HG02798 (cell line): ENCODE results near the gene SH2D3A.
"Not testable (repeated sequence)": the region's sequence is repeated elsewhere in the genome, so short reads cannot be mapped to it uniquely, and the experiment has no call there.

Experiments
- ATAC-seq: cut with Tn5 transposase; IDR thresholded peaks from one replicate; pipeline ENCODE4 v1.9.1; 2021; ENCODE audit warnings: mild to moderate bottlenecking; ENCODE audit not compliant: unreplicated experiment, poor library complexity

SH2D3A gene

GRCh38 chr19:6790194-6791128, 23.2 kb upstream of the SH2D3A start:
- no peak for ATAC-seq

- no peak for ATAC-seq
Measured at GRCh38 chr19:6788896-6789295, 21.7 kb upstream of the SH2D3A start.

GRCh38 chr19:6787393-6787792, 20.2 kb upstream of the SH2D3A start:
- ATAC-seq, result no peak

- no peak for ATAC-seq
Measured at GRCh38 chr19:6779206-6779605, 12.0 kb upstream of the SH2D3A start.

- no peak for ATAC-seq
Measured at GRCh38 chr19:6778386-6778785, 11.2 kb upstream of the SH2D3A start.

- ATAC-seq, result no peak
Measured at GRCh38 chr19:6777434-6777833, 10.2 kb upstream of the SH2D3A start.

- ATAC-seq, result no peak
Measured at GRCh38 chr19:6776999-6777398, 9.8 kb upstream of the SH2D3A start.

GRCh38 chr19:6776045-6776444, 8.8 kb upstream of the SH2D3A start:
- not testable (repeated sequence) for ATAC-seq

GRCh38 chr19:6774821-6775707, 7.8 kb upstream of the SH2D3A start:
- ATAC-seq, result no peak

GRCh38 chr19:6773323-6773931, 6.2 kb upstream of the SH2D3A start:
- peak; percentile 35 for ATAC-seq

- peak; percentile 5 for ATAC-seq
Measured at GRCh38 chr19:6772866-6773322, 5.7 kb upstream of the SH2D3A start.

GRCh38 chr19:6772028-6772865, 5.0 kb upstream of the SH2D3A start, which contains the start of gene VAV1:
TSS of gene VAV1 (plus strand) at chr19:6772708. CDS start at chr19:6772808, 100 bp downstream.
- peak; percentile 39 for ATAC-seq

- not testable (repeated sequence) for ATAC-seq
Measured at GRCh38 chr19:6771648-6772027, 4.4 kb upstream of the SH2D3A start.

GRCh38 chr19:6769006-6769619, 1.9 kb upstream of the SH2D3A start:
- ATAC-seq, result no peak

GRCh38 chr19:6768236-6768785, 1.1 kb upstream of the SH2D3A start:
- no peak for ATAC-seq

GRCh38 chr19:6767081-6767356, 216 bp downstream of the SH2D3A start:
- ATAC-seq, result no peak

- no peak for ATAC-seq
Measured at GRCh38 chr19:6766357-6767080, 716 bp downstream of the SH2D3A start.

GRCh38 chr19:6765738-6766356, 1.4 kb downstream of the SH2D3A start:
- ATAC-seq, result no peak
